K562 (cell line): ENCODE results near the gene PEAR1. TPM values are rescaled to one million over a fixed set of nuclear protein-coding genes. Genes with fewer than 3 reads are reported as not detected.

Experiments used
- SRF ChIP-seq, 2 experiments: fragments of 250-450, 450-650 bp in 1 of 2; sonication (Bioruptor Pico) in 1 of 2; sonication (generic) in 1 of 2; formaldehyde crosslinking; IDR thresholded peaks; 2 replicates each; pipeline versions ENCODE4 v1.5.0 to v1.5.1; 2020 to 2022; ENCODE audit warnings: mild to moderate bottlenecking in 1 of 2, missing genetic modification reagents in 1 of 2
- ZBTB40 ChIP-seq, 2 experiments: fragments of 450-650 bp in 1 of 2; sonication (generic) in 1 of 2; formaldehyde crosslinking in 1 of 2; IDR thresholded peaks; 2 replicates each; pipeline versions ENCODE4 v1.7.1 to v1.9.0; 2016 to 2022; ENCODE audit warnings: inconsistent platforms in 1 of 2, mild to moderate bottlenecking in 1 of 2, missing genetic modification reagents in 1 of 2
- ZNF445 ChIP-seq: fragments of 250-450 bp; sonication (Bioruptor Pico); IDR thresholded peaks from 2 replicates; pipeline ENCODE4 v1.4.0; 2020; ENCODE audit warnings: low read depth, mild to moderate bottlenecking, moderate library complexity
- ZNF449 ChIP-seq: fragments of 250-450 bp; sonication (Bioruptor Pico); IDR thresholded peaks from 2 replicates; pipeline ENCODE4 v1.8.0; 2022; ENCODE audit warnings: moderate library complexity, mild to moderate bottlenecking, inconsistent platforms
- polyA plus RNA-seq, 8 experiments: library from polyadenylated mRNA; depleted of rRNA in 4 of 8; stranded (reverse) in 5 of 8; unstranded in 3 of 8; fragments of >200 nt; fragmentation: Nextera tagmentation in 2 of 8; fragmentation: Illumina TruSeq in 1 of 8; extraction: Ambion mirVana in 2 of 8; extraction: Trizol in 1 of 8; gene quantifications; 2 replicates each; pipeline versions ENCODE4 v1.2.1 to v1.2.3, GENCODE V29; 2011 to 2014; ENCODE audit warnings: inconsistent platforms in 1 of 8, missing spikeins in 1 of 8
- total RNA-seq, 7 experiments: library from RNA; depleted of rRNA in 6 of 7; stranded (reverse); fragments of >200 nt in 6 of 7; fragmentation: Illumina TruSeq in 2 of 7; extraction: Trizol in 2 of 7; gene quantifications; 2 replicates each; pipeline versions ENCODE4 v1.2.1 to v1.2.3, GENCODE V29; 2011 to 2021; ENCODE audit warnings: low replicate concordance in 1 of 7
- TF ChIP-seq, protein P1 (sequence below): fragments of 250-450 bp; sonication (Bioruptor Pico); IDR thresholded peaks from 2 replicates; pipeline ENCODE4 v1.8.0; 2022; ENCODE audit warnings: inconsistent platforms, mild to moderate bottlenecking, moderate library complexity, borderline replicate concordance

Gene PEAR1
- total and polyA plus RNA-seq, 9 of the 15 experiments (the other 6 are each of a cell fraction or from before 2014, with no cell fraction given) = 0.87 to 13.9 (median 6.1) TPM

- TF ChIP-seq ZBTB40 (IDR thresholded peaks at IDR 0.05) = no peak
- TF ChIP-seq ZBTB40 (CRISPR knock-in tag; IDR thresholded peaks at IDR 0.05) = no peak
- TF ChIP-seq ZNF449 = no peak
- TF ChIP-seq, protein P1, sequence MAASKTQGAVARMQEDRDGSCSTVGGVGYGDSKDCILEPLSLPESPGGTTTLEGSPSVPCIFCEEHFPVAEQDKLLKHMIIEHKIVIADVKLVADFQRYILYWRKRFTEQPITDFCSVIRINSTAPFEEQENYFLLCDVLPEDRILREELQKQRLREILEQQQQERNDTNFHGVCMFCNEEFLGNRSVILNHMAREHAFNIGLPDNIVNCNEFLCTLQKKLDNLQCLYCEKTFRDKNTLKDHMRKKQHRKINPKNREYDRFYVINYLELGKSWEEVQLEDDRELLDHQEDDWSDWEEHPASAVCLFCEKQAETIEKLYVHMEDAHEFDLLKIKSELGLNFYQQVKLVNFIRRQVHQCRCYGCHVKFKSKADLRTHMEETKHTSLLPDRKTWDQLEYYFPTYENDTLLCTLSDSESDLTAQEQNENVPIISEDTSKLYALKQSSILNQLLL (CRISPR knock-in tag) = no peak
- TF ChIP-seq ZNF445 (CRISPR knock-in tag) = no peak
- peak in 1 of 2 experiments; percentile 77; a peak in 1 of 4 replicates for TF ChIP-seq SRF (CRISPR knock-in tag; IDR thresholded peaks at IDR 0.05)
These were observed 65.9 kb downstream of the PEAR1 start (continued) for GRCh38 chr1:156959414-156959813.
